Lower leg skin (tissue), 3 donors: Measurements from ENCODE around the gene MDFIC2.

Source experiments
- CTCF ChIP-seq, 3 donors: fragments of 450-650 bp; IDR thresholded peaks; one replicate each; pipeline ENCODE4 v1.5.1; 2016; ENCODE audit warnings: antibody characterized with exemption in 3 of 3, mild to moderate bottlenecking in 3 of 3, moderate library complexity in 2 of 3
- POLR2A ChIP-seq, 2 donors: fragments of 450-650 bp; IDR thresholded peaks; one replicate each; pipeline ENCODE4 v1.6.1; 2016 to 2017; ENCODE audit warnings: antibody characterized with exemption in 2 of 2, mild to moderate bottlenecking in 1 of 2, moderate library complexity in 1 of 2

GRCh38 chr3:70261283-70261682 is 51.2 kb downstream of the MDFIC2 start:
- TF ChIP-seq CTCF (IDR thresholded peaks at IDR 0.05) (no peak), POLR2A (IDR thresholded peaks at IDR 0.05) (no peak)
